Esophagus muscularis mucosa (tissue), 3 donors: ENCODE data around the gene DOK6.

Source experiments
- EP300 ChIP-seq: sonication (generic); formaldehyde crosslinking; IDR thresholded peaks from one replicate; pipeline ENCODE4 v1.6.1; 2017; ENCODE audit warnings: antibody characterized with exemption
- POLR2A ChIP-seq: fragments of 450-650 bp; IDR thresholded peaks from one replicate; pipeline ENCODE4 v1.6.1; 2017; ENCODE audit warnings: antibody characterized with exemption, moderate library complexity, mild to moderate bottlenecking, low read depth
- POLR2AphosphoS5 ChIP-seq, 2 donors: sonication (generic); formaldehyde crosslinking; IDR thresholded peaks; one replicate each; pipeline ENCODE4 v1.6.1; 2017; ENCODE audit warnings: antibody characterized with exemption in 2 of 2

DNA sequence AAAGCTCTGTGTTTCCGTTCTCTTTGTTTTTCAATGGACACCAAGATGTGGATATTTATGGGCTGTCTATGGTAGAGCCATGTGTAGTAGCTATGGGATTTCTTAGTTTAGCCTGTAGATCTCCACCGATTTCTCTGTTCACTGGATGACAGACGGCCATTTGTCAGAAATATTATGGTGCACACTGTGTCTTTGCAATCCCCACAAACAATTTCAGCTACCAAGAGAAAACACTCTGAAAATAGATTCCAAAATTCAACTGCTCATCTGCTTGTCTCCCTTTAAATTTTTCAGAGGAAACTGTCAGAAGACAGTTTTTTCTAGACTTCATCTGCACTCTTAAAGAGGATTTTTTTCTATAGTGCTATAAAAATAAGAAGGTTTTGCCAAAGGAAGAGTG, 380.2 kb downstream of the DOK6 start:
- TF ChIP-seq POLR2A (no peak), POLR2AphosphoS5 (IDR thresholded peaks at IDR 0.05) (no peak), EP300 (no peak)
